AG10803 (cell line): Measurements from ENCODE around the gene LY9.

Experiments
- DNase-seq: peaks from one replicate; pipeline ENCODE4 v3.0.0; 2010; ENCODE audit warnings: low read depth
- H3K4me3 ChIP-seq: 2 replicates; pipeline ENCODE4 v1.5.1; 2011; ENCODE audit warnings: mild to moderate bottlenecking, low read length, control low read depth
- CTCF ChIP-seq: conservative IDR thresholded peaks from 2 replicates; pipeline ENCODE4 v1.5.1; 2011; ENCODE audit warnings: mild to moderate bottlenecking, low read length, control low read depth, inconsistent platforms

Gene LY9

GRCh38 chr1:160752924-160753323, 43.0 kb upstream of the LY9 start:
- no peak for DNase-seq
- H3K4me3 ChIP-seq, result no peak overlapping the region
- no peak for TF ChIP-seq CTCF

DNA sequence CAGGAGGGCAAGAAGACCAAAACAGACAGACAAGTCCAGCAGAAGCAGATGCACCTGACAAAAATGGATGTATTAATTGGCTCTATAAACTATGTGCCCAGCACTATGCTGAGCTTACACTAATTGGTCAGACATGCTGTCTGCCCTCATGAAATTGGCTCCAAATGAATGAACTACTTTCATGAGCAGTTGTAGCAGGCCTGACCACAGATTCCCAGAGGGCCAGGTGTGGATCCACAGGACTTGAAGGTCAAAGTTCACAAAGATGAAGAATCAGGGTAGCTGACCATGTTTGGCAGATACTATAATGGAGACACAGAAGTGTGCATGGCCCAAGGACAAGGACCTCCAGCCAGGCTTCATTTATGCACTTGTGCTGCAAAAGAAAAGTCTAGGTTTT, 42.4 kb upstream of the LY9 start:
- no peak overlapping the region for H3K4me3 ChIP-seq
- TF ChIP-seq CTCF, result no peak
- no peak for DNase-seq

- no peak for TF ChIP-seq CTCF
- no peak for DNase-seq
- no peak overlapping the region for H3K4me3 ChIP-seq
These were observed 40.5 kb upstream of the LY9 start for GRCh38 chr1:160755461-160755860.

DNA sequence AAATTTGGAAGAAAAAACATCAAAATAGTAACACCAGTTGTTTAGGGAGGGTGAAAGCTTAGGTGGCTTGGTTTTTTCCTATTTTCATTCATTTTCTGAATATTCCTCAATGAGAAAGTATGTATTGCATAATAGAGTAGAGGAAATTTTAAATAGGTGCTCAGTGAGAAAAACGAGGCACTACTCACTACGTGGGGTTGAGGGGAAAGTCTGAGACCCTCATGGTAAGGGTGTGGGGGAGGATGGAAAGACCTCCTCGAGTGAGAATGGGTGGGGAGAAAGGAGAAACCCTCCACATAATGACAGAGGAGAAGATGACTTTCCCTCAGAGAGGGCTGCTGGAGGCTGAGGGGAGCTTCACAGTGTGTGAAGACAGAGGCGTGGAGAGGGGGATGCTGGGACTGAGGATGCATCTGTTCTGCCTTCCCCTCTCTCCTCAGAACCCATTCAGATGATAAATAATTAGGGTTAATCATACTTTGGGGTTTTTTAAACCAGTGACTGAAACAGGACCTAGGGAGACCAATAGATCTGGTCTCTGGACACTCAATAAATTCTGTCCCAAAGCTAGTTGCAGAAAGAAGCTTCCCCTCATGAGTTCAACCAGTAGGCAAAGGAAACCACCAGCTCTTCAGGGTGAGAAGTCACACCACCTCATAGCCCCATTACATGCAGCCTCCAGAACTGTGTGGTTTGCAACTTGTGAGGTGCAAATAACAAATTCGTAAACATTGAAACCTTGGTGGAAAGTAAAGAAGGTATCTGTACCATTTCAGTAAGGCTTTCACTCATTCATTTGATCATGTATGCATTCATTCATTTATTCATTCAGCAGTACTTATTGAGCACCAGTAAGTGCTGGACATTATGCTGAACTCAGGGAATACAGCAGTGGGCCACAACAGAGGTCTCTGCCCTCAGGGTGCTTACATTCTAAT, 39.8 kb upstream of the LY9 start:
- H3K4me3 ChIP-seq, result no peak overlapping the region
- no peak for TF ChIP-seq CTCF
- DNase-seq, result no peak

GRCh38 chr1:160756849-160757201, 39.1 kb upstream of the LY9 start:
- no peak for DNase-seq
- no peak overlapping the region for H3K4me3 ChIP-seq
- TF ChIP-seq CTCF, result no peak

GRCh38 chr1:160758521-160758920, 37.5 kb upstream of the LY9 start:
- no peak for DNase-seq
- TF ChIP-seq CTCF, result no peak
- no peak overlapping the region for H3K4me3 ChIP-seq

GRCh38 chr1:160759740-160760139, 36.2 kb upstream of the LY9 start:
- TF ChIP-seq CTCF, result no peak
- no peak for DNase-seq
- no peak overlapping the region for H3K4me3 ChIP-seq
